ENCODE measurements around the gene ADAMTS15. TPM values are rescaled to one million over a fixed set of nuclear protein-coding genes. Genes with fewer than 3 reads are reported as not detected.

The ADAMTS15 gene
- total RNA-seq, 1 donor from 2014 or later = 13.8 TPM

DNA sequence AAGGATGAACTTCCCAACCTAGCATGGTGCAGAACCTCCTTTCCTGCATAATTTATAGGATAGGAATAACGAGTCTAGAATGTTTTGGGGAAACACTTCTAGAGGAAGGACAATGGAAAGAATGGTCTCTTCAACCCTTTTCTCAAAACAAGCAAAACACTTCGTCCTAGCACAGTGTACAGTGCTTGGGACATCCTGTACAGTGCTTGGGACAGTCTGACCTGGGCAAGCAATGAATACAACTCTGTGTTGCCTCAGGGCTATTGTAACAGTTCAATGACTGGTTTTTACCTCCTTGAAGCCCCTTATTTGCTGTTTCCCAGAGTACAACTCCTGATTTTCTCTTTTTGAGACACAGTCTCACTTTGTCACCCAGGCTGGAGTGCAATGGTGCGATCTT, 18.5 kb upstream of the ADAMTS15 start:
- no peak for DNase-seq (ENCODE audit: low read depth)
- Histone ChIP-seq H3K36me3 (ENCODE audit: insufficient read depth, low read length) (no peaks in the 10 kb centered on the region), H3K79me2 (ENCODE audit: insufficient read depth, low read length) (no peaks in the 10 kb centered on the region), H3K9me3 (ENCODE audit: insufficient read depth, low read depth, low read length) (no peaks in the 10 kb centered on the region), H3K9ac (ENCODE audit: low read length) (no peak overlapping the region), H2AFZ (ENCODE audit: low read depth, low read length) (no peak overlapping the region), H3K27me3 (ENCODE audit: insufficient read depth, low read length) (peaks cover 50% of the 10 kb centered on the region), H4K20me1 (ENCODE audit: insufficient read depth, low read length) (no peaks in the 10 kb centered on the region), H3K27ac (ENCODE audit: low read depth, low read length) (no peak overlapping the region), H3K4me2 (ENCODE audit: low read length) (no peak overlapping the region), H3K4me3 (ENCODE audit: insufficient read depth, low read depth, low read length) (no peak overlapping the region), H3K4me1 (ENCODE audit: insufficient read depth, low read length) (no peaks in the 10 kb centered on the region)
- TF ChIP-seq EZH2 (IDR thresholded peaks at IDR 0.05; ENCODE audit: insufficient read depth, low read length) = no peak
- TF ChIP-seq, protein P1, sequence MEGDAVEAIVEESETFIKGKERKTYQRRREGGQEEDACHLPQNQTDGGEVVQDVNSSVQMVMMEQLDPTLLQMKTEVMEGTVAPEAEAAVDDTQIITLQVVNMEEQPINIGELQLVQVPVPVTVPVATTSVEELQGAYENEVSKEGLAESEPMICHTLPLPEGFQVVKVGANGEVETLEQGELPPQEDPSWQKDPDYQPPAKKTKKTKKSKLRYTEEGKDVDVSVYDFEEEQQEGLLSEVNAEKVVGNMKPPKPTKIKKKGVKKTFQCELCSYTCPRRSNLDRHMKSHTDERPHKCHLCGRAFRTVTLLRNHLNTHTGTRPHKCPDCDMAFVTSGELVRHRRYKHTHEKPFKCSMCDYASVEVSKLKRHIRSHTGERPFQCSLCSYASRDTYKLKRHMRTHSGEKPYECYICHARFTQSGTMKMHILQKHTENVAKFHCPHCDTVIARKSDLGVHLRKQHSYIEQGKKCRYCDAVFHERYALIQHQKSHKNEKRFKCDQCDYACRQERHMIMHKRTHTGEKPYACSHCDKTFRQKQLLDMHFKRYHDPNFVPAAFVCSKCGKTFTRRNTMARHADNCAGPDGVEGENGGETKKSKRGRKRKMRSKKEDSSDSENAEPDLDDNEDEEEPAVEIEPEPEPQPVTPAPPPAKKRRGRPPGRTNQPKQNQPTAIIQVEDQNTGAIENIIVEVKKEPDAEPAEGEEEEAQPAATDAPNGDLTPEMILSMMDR (IDR thresholded peaks at IDR 0.05; ENCODE audit: insufficient read depth, low read depth, low read length) = no peak
- peaks cover 3% of the 10 kb centered on the region for H3K36me3 Mint-ChIP-seq (ENCODE audit: low read depth, unreplicated experiment)
- no peak overlapping the region for H3K27ac Mint-ChIP-seq (ENCODE audit: unreplicated experiment)
- FAIRE-seq = no peak
- peaks cover 3% of the 10 kb centered on the region for H3K4me1 Mint-ChIP-seq (ENCODE audit: low read depth, unreplicated experiment)
- H3K9me3 Mint-ChIP-seq (ENCODE audit: unreplicated experiment) = no peaks in the 10 kb centered on the region
- H3K27me3 Mint-ChIP-seq (ENCODE audit: low read depth, unreplicated experiment) = peaks cover 50% of the 10 kb centered on the region
- no peak overlapping the region for H3K4me3 Mint-ChIP-seq (ENCODE audit: unreplicated experiment)

- peaks cover 13% of the 10 kb centered on the region for H3K4me1 ChIP-seq (ENCODE audit: insufficient read depth, low read length)
- no peak overlapping the region for H3K4me2 ChIP-seq (ENCODE audit: low read length)
- H3K4me3 ChIP-seq (ENCODE audit: insufficient read depth, low read depth, low read length) = no peak overlapping the region
- H3K27ac Mint-ChIP-seq (ENCODE audit: unreplicated experiment) = no peak overlapping the region
- H2AFZ ChIP-seq (ENCODE audit: low read depth, low read length) = no peak overlapping the region
- peaks cover 3% of the 10 kb centered on the region for H3K36me3 Mint-ChIP-seq (ENCODE audit: low read depth, unreplicated experiment)
- H4K20me1 ChIP-seq (ENCODE audit: insufficient read depth, low read length) = no peaks in the 10 kb centered on the region
- DNase-seq (ENCODE audit: low read depth) (peak; percentile 34), FAIRE-seq (no peak)
- peaks cover 40% of the 10 kb centered on the region for H3K27me3 ChIP-seq (ENCODE audit: insufficient read depth, low read length)
- no peak overlapping the region for H3K9ac ChIP-seq (ENCODE audit: low read length)
- H3K36me3 ChIP-seq (ENCODE audit: insufficient read depth, low read length) = no peaks in the 10 kb centered on the region
- H3K9me3 Mint-ChIP-seq (ENCODE audit: unreplicated experiment) = no peaks in the 10 kb centered on the region
- no peak overlapping the region for H3K27ac ChIP-seq (ENCODE audit: low read depth, low read length)
- H3K79me2 ChIP-seq (ENCODE audit: insufficient read depth, low read length) = no peaks in the 10 kb centered on the region
- H3K4me1 Mint-ChIP-seq (ENCODE audit: low read depth, unreplicated experiment) = peaks cover 12% of the 10 kb centered on the region
- no peaks in the 10 kb centered on the region for H3K9me3 ChIP-seq (ENCODE audit: insufficient read depth, low read depth, low read length)
- peaks cover 36% of the 10 kb centered on the region for H3K27me3 Mint-ChIP-seq (ENCODE audit: low read depth, unreplicated experiment)
- no peak for TF ChIP-seq EZH2 (IDR thresholded peaks at IDR 0.05; ENCODE audit: insufficient read depth, low read length)
- TF ChIP-seq, protein P1 (IDR thresholded peaks at IDR 0.05; ENCODE audit: insufficient read depth, low read depth, low read length) = peak; percentile 68
- no peak overlapping the region for H3K4me3 Mint-ChIP-seq (ENCODE audit: unreplicated experiment)
These were observed 17.1 kb upstream of the ADAMTS15 start for GRCh38 chr11:130431331-130431773.

GRCh38 chr11:130431801-130432200, 16.6 kb upstream of the ADAMTS15 start:
- H3K9me3 Mint-ChIP-seq (ENCODE audit: unreplicated experiment) = no peaks in the 10 kb centered on the region
- H3K4me3 ChIP-seq (ENCODE audit: insufficient read depth, low read depth, low read length) = no peak overlapping the region
- H3K4me3 Mint-ChIP-seq (ENCODE audit: unreplicated experiment) = no peak overlapping the region
- DNase-seq (ENCODE audit: low read depth) = no peak
- TF ChIP-seq, protein P1 (IDR thresholded peaks at IDR 0.05; ENCODE audit: insufficient read depth, low read depth, low read length) = no peak
- no peaks in the 10 kb centered on the region for H3K9me3 ChIP-seq (ENCODE audit: insufficient read depth, low read depth, low read length)
- peaks cover 3% of the 10 kb centered on the region for H3K36me3 Mint-ChIP-seq (ENCODE audit: low read depth, unreplicated experiment)
- H3K4me2 ChIP-seq (ENCODE audit: low read length) = no peak overlapping the region
- no peak overlapping the region for H3K9ac ChIP-seq (ENCODE audit: low read length)
- H3K4me1 ChIP-seq (ENCODE audit: insufficient read depth, low read length) = peaks cover 13% of the 10 kb centered on the region
- no peaks in the 10 kb centered on the region for H3K79me2 ChIP-seq (ENCODE audit: insufficient read depth, low read length)
- H4K20me1 ChIP-seq (ENCODE audit: insufficient read depth, low read length) = no peaks in the 10 kb centered on the region
- no peaks in the 10 kb centered on the region for H3K36me3 ChIP-seq (ENCODE audit: insufficient read depth, low read length)
- peaks cover 32% of the 10 kb centered on the region for H3K27me3 Mint-ChIP-seq (ENCODE audit: low read depth, unreplicated experiment)
- H3K27ac Mint-ChIP-seq (ENCODE audit: unreplicated experiment) = no peak overlapping the region
- H3K4me1 Mint-ChIP-seq (ENCODE audit: low read depth, unreplicated experiment) = peaks cover 12% of the 10 kb centered on the region
- H3K27ac ChIP-seq (ENCODE audit: low read depth, low read length) = no peak overlapping the region
- no peak overlapping the region for H2AFZ ChIP-seq (ENCODE audit: low read depth, low read length)
- FAIRE-seq = no peak
- H3K27me3 ChIP-seq (ENCODE audit: insufficient read depth, low read length) = peaks cover 35% of the 10 kb centered on the region
